ENCODE results near the gene INAFM2. TPM values are rescaled to one million over a fixed set of nuclear protein-coding genes. Genes with fewer than 3 reads are reported as not detected.

Gene INAFM2
- total RNA-seq, 6 experiments from 2014 or later, result 19.6 to 32.8 (median 23.4) TPM

- TF ChIP-seq CTCF (IDR thresholded peaks at IDR 0.05), result no peak
- DNase-seq, result peak; percentile 89
- Mint-ChIP-seq H3K4me3 (peak overlapping the region; percentile 8; the same call in 1 of the 2 replicates), H3K9me3 (no peaks in the 10 kb centered on the region), H3K36me3 (ENCODE audit: low read depth) (0 out of 2 replicates have a peak, but pooled peaks cover 4% of the 10 kb centered on the region), H3K27ac (peak overlapping the region; percentile 80), H3K4me1 (ENCODE audit: low read depth) (peaks cover 59% of the 10 kb centered on the region), H3K27me3 (ENCODE audit: insufficient read depth) (peaks cover 4% of the 10 kb centered on the region)
Observed at GRCh38 chr15:40343512-40343911, 20.0 kb downstream of the INAFM2 start.

GRCh38 chr15:40344217-40344616, 20.7 kb downstream of the INAFM2 start:
- no peak overlapping the region for H3K4me3 Mint-ChIP-seq
- DNase-seq, result no peak
- peaks cover 52% of the 10 kb centered on the region for H3K4me1 Mint-ChIP-seq (ENCODE audit: low read depth)
- no peak for TF ChIP-seq CTCF (IDR thresholded peaks at IDR 0.05)
- H3K9me3 Mint-ChIP-seq, result no peaks in the 10 kb centered on the region
- peaks cover 2% of the 10 kb centered on the region for H3K27me3 Mint-ChIP-seq (ENCODE audit: insufficient read depth)
- H3K27ac Mint-ChIP-seq, result peak overlapping the region; percentile 80
- no peaks in the 10 kb centered on the region for H3K36me3 Mint-ChIP-seq (ENCODE audit: low read depth)

- TF ChIP-seq CTCF (IDR thresholded peaks at IDR 0.05), result peak; percentile 87
- DNase-seq, result peak; percentile 71
- Mint-ChIP-seq H3K4me3 (no peak overlapping the region), H3K27ac (peak overlapping the region; percentile 80), H3K9me3 (no peaks in the 10 kb centered on the region), H3K27me3 (ENCODE audit: insufficient read depth) (peaks cover 2% of the 10 kb centered on the region), H3K36me3 (ENCODE audit: low read depth) (no peaks in the 10 kb centered on the region), H3K4me1 (ENCODE audit: low read depth) (peaks cover 47% of the 10 kb centered on the region)
Observed at GRCh38 chr15:40344631-40345120, 21.2 kb downstream of the INAFM2 start.

GRCh38 chr15:40345225-40345866, 21.9 kb downstream of the INAFM2 start:
- peaks cover 42% of the 10 kb centered on the region for H3K4me1 Mint-ChIP-seq (ENCODE audit: low read depth)
- H3K4me3 Mint-ChIP-seq, result no peak overlapping the region
- no peaks in the 10 kb centered on the region for H3K36me3 Mint-ChIP-seq (ENCODE audit: low read depth)

GRCh38 chr15:40345867-40346578, 22.5 kb downstream of the INAFM2 start:
- Mint-ChIP-seq H3K4me3 (no peak overlapping the region), H3K4me1 (ENCODE audit: low read depth) (peaks cover 37% of the 10 kb centered on the region), H3K27ac (no peak overlapping the region), H3K9me3 (no peaks in the 10 kb centered on the region), H3K27me3 (ENCODE audit: insufficient read depth) (peaks cover 8% of the 10 kb centered on the region), H3K36me3 (ENCODE audit: low read depth) (no peaks in the 10 kb centered on the region)
- DNase-seq, result no peak
- no peak for TF ChIP-seq CTCF (IDR thresholded peaks at IDR 0.05)

More at GRCh38 chr15:40345225-40345866, 21.9 kb downstream of the INAFM2 start:
- Mint-ChIP-seq H3K9me3 (no peaks in the 10 kb centered on the region), H3K27ac (no peak overlapping the region), H3K27me3 (ENCODE audit: insufficient read depth) (peaks cover 5% of the 10 kb centered on the region)
- no peak for DNase-seq
- TF ChIP-seq CTCF (IDR thresholded peaks at IDR 0.05), result no peak

Measured in HFFc6 (cell line).